GM12872 (cell line): ENCODE measurements around the gene C6.

ENCODE experiments used
- TF ChIP-seq, protein P1 (sequence below): IDR thresholded peaks from 3 replicates; pipeline ENCODE4 v1.5.1; 2011; ENCODE audit warnings: low read depth, mild to moderate bottlenecking, low read length, moderate library complexity; ENCODE audit not compliant: insufficient read depth

The C6 gene

DNA sequence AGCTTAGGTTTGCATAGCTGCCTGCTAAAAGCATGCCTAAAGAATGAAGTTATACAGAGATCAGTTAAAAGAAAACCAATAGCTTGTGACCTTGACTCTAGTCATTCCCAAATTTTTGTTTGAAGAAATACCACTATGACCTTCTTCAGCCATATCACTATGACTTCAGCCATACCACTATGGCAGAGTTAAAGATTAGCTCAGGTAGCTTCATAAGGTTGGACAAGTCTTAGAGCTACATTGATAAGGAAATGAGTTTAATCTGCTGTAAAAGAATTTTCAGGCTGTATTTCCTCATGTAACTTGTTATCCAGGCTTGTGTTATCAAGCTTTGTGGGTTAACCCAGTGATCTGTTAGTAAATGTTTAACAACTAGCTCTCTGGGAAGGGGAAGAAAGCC is 30.7 kb downstream of the C6 start:
- TF ChIP-seq, protein P1, sequence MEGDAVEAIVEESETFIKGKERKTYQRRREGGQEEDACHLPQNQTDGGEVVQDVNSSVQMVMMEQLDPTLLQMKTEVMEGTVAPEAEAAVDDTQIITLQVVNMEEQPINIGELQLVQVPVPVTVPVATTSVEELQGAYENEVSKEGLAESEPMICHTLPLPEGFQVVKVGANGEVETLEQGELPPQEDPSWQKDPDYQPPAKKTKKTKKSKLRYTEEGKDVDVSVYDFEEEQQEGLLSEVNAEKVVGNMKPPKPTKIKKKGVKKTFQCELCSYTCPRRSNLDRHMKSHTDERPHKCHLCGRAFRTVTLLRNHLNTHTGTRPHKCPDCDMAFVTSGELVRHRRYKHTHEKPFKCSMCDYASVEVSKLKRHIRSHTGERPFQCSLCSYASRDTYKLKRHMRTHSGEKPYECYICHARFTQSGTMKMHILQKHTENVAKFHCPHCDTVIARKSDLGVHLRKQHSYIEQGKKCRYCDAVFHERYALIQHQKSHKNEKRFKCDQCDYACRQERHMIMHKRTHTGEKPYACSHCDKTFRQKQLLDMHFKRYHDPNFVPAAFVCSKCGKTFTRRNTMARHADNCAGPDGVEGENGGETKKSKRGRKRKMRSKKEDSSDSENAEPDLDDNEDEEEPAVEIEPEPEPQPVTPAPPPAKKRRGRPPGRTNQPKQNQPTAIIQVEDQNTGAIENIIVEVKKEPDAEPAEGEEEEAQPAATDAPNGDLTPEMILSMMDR: no peak

DNA sequence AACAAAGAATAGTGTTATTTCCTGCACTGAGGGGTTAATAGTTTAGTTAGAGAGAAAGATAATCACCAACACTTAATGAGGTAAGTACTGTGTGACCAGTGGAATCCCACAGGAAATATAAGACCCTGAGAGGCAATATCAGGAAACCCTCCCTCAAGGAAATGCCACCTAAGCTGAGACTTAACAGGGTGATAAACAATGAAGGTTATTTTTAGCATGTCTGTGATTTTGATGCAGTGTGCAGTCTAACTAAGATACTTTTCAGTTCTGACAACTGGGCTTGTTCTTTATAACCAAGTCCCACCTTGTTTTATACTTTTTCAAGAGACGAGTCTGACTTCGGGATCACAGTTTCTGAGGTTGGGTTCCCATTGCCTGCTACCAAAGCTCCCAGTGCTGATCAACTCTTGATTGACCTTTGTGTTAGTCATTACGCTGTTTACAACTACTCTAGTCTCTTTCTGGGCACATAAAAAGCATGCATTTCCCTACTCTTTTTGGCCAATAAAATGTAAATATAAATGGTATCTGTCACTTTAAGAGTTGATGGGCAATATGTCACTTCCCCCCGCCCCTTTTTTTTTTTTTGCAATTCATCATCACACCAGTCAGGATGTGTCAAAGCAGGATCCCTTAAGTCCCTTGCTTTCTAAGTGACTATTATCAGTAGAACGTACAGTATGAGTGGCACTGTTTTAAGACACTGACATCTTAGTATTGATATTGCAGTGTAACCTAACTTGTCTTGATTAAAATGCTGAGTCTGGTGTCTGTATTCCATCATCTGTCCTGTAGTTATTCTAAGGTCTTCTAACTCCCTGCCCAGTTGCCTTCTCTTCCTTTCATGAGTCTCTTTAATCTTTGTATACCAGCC is 31.4 kb downstream of the C6 start:
- TF ChIP-seq, protein P1: no peak

DNA sequence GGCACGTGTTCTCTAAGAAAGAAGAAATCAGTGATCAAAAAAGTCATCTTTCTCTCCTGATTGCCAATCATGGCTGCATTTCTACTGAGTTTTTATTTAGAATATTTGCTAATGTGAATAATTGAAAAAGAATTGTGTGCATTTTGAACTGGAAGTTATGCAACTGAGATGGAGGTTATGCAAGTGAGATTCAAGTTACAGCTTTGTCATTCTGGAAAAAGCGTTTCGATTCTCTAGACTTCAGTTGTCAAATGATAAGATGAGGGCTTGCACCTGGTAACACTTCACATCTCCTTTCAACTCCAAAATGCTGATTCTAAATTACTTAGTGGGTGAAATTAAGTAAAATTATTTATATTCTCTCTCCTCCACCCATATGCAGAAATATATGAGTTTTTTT is 36.4 kb downstream of the C6 start:
- TF ChIP-seq, protein P1: no peak

DNA sequence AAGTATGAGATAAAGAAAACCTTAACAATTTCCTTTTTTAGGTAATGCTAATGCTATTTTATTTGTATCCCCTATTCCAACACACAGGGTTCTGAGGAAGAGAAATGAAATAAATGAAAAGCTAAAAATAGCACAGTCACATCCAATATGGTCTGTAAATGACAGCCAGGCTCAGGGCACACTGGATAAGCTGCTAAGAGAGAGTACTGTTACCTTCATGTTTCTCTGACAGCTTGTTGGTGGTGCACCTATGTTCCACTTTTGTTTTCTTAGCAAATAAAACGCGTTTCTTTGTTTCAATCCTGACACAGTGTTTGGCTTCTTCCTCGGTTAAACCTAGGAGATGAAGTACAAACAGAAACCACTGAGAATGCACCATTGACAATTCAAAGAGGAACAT is 41.3 kb downstream of the C6 start:
- TF ChIP-seq, protein P1: no peak

DNA sequence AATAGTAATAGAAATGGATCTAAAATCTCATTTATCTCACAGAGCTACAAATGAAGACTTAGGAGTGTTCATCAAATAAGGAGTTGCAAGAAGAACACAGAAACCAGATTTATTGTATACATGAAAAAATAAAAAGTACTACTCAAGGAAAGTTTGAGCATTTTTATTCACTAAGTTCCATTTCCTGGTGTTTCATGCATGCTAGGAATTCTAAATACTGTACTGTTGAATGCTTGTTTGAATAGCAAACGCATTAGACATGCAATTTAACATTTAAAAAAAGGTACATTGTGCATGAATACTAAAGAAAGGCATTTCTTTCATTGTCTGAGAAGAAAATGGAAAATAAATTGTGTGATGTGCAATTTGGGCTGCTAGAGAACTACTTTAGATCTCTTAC is 52.1 kb downstream of the C6 start:
- TF ChIP-seq, protein P1: no peak

DNA sequence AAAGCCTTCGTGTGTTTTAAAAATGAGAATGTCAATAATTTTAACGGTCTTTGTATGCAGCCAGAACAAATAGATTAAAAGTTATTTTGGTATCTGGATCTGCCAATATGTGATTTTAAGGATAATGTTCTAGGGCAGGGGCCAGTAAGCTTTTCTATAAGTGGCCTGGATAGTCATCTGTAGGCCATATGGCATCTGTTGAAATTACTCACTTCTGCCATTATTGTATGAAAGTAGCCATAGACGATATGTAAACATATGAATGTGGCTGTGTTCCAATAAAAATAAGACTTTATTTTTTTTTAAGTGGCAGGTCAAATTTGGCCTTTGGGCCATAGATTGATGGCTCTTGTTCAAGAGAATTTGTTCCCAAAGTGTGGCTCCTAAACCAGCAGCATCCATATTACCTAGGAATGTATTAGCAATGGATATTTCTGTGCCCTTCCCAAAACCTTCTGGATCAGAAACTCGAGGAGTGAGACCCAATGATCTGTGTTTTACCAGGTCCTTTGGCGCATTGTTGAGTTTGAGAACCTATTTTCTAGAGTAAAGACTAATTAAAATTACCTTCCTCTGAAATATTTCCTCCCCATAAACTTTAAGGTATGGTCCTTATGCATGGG is 55.9 kb downstream of the C6 start:
- TF ChIP-seq, protein P1: no peak

DNA sequence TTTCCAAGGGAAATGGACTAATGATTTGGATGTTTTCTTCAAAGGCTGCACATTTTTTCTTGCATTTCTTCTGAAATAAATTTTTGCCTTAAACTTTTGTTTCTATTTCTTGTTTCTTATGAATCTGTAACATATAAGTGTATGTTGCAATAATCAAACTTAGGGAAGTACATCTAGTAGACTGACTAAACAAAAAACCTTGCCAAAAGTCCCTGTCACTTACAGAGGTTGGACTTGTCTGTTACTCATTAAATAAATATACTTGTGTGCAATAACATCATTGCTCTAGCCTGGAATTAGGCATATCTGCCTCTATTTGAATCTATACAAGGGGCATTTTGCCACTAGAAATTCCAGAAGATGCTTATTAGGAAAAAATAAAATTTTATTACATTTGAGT is 56.6 kb downstream of the C6 start:
- TF ChIP-seq, protein P1: no peak
